Measurements from ENCODE around the gene STKLD1. TPM values are rescaled to one million over a fixed set of nuclear protein-coding genes. Genes with fewer than 3 reads are reported as not detected.

The STKLD1 gene
- total and polyA plus RNA-seq, 9 of the 15 experiments (the other 6 are each of a cell fraction or from before 2014, with no cell fraction given) = 0.10 to 0.65 (median 0.33) TPM; not detected in 2

GRCh38 chr9:133429641-133430161 lies 53.5 kb downstream of the STKLD1 start (continued):
- no peak for TF ChIP-seq E2F1 (CRISPR knock-in tag; IDR thresholded peaks at IDR 0.05)
- no peak for TF ChIP-seq HMGXB4 (CRISPR knock-in tag; IDR thresholded peaks at IDR 0.05)

GRCh38 chr9:133430244-133430643 lies 54.1 kb downstream of the STKLD1 start:
- TF ChIP-seq MNT (conservative IDR thresholded peaks at IDR 0.05) = no peak
- TF ChIP-seq ZNF436 (CRISPR knock-in tag; IDR thresholded peaks at IDR 0.05) = peak; percentile 90
- TF ChIP-seq GTF3C2 (IDR thresholded peaks at IDR 0.05; ENCODE audit: borderline replicate concordance, extremely low read depth, insufficient read length) = peak; percentile 19
- TF ChIP-seq ERF (CRISPR knock-in tag; IDR thresholded peaks at IDR 0.05) = no peak
- peak; percentile 84 for TF ChIP-seq RBM25 (IDR thresholded peaks at IDR 0.05; ENCODE audit: low read depth, low read length, severe bottlenecking)
- TF ChIP-seq ZNF766 (CRISPR knock-in tag; conservative IDR thresholded peaks at IDR 0.05) = no peak
- peak; percentile 98 for TF ChIP-seq ZFP36 (IDR thresholded peaks at IDR 0.05; ENCODE audit: low read depth, low read length, partially characterized antibody)
- peak in 1 of 2 experiments; percentile 64; a peak in 1 of 4 replicates for TF ChIP-seq KDM1A (IDR thresholded peaks at IDR 0.05)
- TF ChIP-seq BCOR (IDR thresholded peaks at IDR 0.05) = peak; percentile 85
- in situ Hi-C loops (cut with MboI) = no loop called here
- H3K79me2 ChIP-seq (ENCODE audit: control insufficient read depth, insufficient read depth, low read length) = no peaks in the 10 kb centered on the region
- no peak for DNase-seq (ENCODE audit: extremely low read depth in 1 of 4, low spot score in 3 of 4)
- POLR2A ChIA-PET = interaction anchor here (0.6 kb wide), 1 partner anchor 32 kb away, joined by 5 read pairs; no protein-coding TSS in a partner anchor
- no peaks in the 10 kb centered on the region for H3K9me3 ChIP-seq (replicated peaks; ENCODE audit: control insufficient read depth, insufficient read depth, low read depth, low read length)
- no peak overlapping the region for H2AFZ ChIP-seq (ENCODE audit: low read depth, low read length)
- no peak for FAIRE-seq
- no peak for ATAC-seq
- H3K4me1 ChIP-seq (replicated peaks in 1 of 2; ENCODE audit: control insufficient read depth in 2 of 2, insufficient read depth in 2 of 2, low read length in 2 of 2) = peaks cover 4 to 26% of the 10 kb centered on the region in 2 experiments; a peak in 2 of 5 replicates
- 0% methylated on average over 1 of the region's 1 CpG for WGBS (ENCODE audit: insufficient coverage, low coverage, missing lambda C conversion rate)
- CTCF ChIA-PET (ENCODE audit: low intra/inter-chr PET ratio) = no interaction called here
- H3K9me1 ChIP-seq (ENCODE audit: control insufficient read depth, insufficient read depth, low read length) = no peaks in the 10 kb centered on the region
- no peak overlapping the region for H3K4me3 ChIP-seq
- H3K27me3 ChIP-seq (ENCODE audit: control insufficient read depth in 2 of 2, insufficient read depth in 2 of 2, low read length in 2 of 2) = peaks cover 25 to 43% of the 10 kb centered on the region in 2 experiments
- H3K36me3 ChIP-seq (ENCODE audit: control insufficient read depth, insufficient read depth, low read length) = no peaks in the 10 kb centered on the region
- H3K27ac ChIP-seq (ENCODE audit: extremely low read depth, low read depth, low read length) = no peak overlapping the region
- BruUV-seq (replicated peaks) = no TSS peak
- intact Hi-C loops (cut with micrococcal nuclease) = no loop called here
- H3K9ac ChIP-seq (ENCODE audit: insufficient read depth in 1 of 2, low read depth in 2 of 2, low read length in 2 of 2) = no peak overlapping the region
- H4K20me1 ChIP-seq (replicated peaks; ENCODE audit: control insufficient read depth, insufficient read depth, low read length) = no peaks in the 10 kb centered on the region
- no peak overlapping the region for H3K4me2 ChIP-seq (ENCODE audit: insufficient read depth, low read length)

All from K562 (cell line).